SHP77 (cell line): ENCODE data around the gene OTOP3.
"Not testable (repeated sequence)": the region's sequence is repeated elsewhere in the genome, so short reads cannot be mapped to it uniquely, and the experiment has no call there.

Experiments used
- DNase-seq, 2 experiments: peaks; one replicate each; lab custom pipeline; 2025; lab: John Stamatoyannopoulos, UW

Gene OTOP3

DNA sequence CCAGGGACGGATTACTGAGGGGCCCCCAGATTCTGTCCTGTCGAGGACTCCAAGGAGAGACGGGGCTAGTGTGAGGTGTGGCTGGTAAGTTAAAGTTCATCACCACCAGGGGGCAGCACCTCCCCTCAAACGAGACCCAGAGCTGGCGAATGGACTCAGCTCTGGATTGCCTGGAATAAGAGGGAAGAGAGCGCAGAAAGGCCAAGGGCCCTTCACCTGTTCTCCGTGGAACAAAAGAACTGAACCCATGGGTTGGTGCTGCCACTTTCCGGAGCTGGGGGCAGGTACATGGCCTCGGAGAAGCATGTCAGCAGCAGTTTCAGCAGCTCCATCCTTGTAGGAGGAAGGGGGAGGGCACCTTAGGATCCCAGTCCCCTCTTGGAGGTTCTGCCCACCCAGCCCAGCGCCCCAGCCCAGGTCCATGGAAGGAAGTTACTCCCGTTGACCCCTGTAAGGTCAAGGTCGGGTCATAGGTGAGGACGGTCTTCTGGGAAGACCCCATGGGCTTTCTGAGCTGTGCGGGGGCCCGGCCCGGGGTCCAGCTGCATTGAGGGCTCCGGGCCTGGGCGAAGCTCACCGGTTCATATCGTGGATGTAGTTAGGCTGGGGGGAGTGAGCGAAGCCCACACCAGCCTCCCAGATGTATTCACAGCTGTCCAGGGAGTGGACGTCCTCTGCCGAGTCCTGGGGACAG lies 26.1 kb downstream of the OTOP3 start:
- DNase-seq = peak; percentile 87 to 89

DNA sequence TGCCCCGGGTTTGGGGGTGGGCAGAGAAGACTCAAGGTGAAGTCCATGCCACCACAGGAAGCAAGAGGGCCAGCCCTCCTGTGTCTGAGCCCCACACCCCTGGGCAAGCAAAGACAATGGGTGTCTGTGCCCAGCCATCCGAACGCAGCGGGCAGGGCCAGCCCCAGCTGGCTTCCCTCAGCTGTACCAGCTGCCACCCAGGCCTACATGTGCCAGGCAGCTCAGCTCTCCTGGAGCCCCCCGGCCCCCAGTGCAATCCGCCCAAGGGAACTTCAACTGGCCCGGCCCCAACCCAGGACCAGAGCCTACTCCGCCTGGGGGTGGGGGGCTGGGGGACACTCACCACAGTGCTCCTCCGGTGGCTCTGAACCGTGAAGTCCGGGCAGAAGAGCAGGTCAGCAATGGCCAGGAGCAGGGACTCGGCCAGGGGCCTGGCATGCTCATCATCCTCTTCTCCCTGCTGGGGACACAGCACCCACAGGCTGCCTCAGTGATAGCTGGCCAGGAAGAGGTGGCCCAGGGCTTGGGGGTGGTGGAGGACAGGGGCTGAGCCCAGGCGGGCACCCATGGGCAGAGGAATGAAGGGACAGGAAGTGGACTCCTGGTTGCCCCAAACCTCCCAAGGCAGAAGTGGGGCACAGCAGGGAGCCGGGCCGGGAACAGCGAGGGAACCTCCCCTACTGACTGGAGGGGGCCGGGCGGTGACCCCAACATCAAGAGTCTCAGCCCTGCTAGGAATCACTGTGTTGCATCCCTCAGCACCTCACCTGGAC lies 27.1 kb downstream of the OTOP3 start:
- DNase-seq = no peak

DNA sequence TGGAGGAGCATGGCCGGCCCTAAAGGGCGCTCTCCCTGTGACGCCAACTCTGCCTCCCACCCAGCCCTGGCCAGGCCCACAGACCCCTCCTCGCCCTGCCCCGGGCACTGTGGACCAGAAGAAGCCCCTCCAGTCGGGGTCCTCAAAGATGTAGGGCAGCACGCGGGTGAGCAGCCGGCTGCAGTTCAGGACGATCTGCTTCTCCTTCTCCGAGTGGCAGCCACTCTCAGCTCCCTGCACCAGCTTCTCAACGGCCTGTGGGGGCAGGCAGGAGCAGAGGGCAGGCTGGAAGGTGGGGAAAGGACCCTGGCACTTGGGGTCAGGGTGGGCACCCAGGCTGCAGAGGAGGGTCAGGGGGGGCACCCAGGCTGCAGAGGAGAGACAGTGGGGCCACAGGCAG lies 28.0 kb downstream of the OTOP3 start:
- DNase-seq = no peak

DNA sequence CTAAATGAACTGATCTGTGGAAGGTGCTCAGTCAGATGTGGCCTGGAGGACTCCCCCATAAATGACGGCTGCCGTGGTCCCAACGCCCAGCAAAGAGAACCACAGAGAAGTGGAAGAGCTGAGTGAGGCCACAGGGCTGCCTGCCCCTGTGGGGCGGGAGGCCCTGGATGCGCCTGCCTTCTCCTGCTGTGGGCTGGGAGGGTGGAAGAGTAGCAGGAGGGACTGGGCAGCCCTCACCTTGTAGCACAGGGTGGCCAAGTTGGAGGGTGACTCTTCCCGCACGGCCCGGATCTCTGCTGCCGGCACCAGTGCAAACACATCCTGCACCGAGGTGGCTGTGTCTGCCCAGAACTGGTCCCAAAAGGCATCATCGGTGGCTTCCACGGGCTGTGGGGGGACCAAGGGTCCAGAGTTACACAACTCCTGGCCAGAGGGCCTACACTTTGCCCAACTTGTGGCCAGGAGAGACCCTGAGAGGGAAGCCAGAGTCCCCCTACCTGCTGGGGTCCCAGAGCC lies 28.6 kb downstream of the OTOP3 start:
- no peak for DNase-seq

DNA sequence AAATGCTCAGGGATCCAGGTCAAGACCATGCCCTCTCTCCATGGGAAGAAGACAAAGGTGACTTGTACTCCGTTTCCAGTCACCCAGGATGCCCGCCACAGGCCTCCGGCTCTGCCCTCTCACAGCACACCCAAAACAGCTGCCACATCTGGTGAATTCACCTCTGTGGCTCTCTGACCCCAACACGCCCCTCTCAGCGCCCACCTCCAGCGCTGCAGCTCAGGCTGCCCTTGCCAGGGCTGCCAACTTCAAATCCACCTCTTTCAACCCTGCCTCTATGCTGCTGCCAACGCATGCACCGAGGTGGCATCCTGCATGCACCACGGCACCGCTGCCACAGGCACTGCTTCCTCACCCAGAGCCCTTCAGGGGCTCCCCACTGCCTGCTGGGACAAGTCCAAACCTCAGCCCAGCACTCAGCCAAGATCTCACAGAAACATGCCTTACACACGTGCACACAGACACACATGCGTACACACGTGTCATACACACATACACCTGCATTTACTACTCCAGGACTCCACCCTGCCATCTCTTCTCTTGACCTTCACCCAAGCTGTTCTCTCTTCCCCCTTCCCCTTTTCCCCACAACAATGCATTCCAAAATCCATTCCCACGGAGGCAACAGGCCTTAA lies 29.4 kb downstream of the OTOP3 start:
- DNase-seq = no peak

DNA sequence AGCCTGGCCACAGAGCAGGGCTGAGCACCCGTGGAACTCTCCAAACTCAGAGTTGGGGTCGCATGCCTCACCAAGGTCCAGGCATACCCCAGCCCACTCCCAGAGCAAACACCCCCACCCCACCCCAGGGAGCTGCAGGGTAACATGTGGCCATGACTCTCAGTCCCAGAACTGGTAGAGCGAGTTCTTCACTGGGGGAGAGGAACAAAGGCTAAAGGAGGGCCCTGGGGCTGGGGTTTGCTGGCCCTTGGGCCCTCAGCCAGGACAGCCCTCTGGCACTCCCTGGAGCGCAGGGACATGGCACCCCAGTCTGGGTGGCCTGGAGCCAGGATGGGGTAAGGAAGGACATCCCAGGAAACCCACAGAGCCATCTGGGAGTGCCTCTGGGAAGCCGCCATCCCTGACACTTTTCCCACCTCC lies 32.7 kb downstream of the OTOP3 start:
- DNase-seq = no peak

DNA sequence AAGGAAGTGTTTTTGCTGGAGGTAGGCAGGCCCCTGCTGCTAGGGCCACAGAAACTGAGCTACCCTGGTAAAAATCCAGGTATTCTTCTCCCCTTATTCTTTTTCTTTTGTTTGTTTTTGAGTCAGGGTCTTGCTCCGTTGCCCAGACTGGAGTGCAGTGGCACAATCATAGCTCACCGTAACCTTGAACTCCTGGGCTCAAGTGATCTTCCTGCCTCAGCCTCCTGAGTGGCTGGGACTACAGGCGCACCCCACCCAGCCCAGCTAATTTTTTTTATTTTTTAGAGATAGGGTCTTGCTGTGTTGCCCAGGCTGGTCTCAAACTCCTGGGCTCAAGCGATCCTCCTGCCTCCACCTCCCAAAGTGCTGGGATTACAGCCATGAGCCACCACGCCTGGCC lies 33.8 kb downstream of the OTOP3 start:
- not testable (repeated sequence) for DNase-seq

DNA sequence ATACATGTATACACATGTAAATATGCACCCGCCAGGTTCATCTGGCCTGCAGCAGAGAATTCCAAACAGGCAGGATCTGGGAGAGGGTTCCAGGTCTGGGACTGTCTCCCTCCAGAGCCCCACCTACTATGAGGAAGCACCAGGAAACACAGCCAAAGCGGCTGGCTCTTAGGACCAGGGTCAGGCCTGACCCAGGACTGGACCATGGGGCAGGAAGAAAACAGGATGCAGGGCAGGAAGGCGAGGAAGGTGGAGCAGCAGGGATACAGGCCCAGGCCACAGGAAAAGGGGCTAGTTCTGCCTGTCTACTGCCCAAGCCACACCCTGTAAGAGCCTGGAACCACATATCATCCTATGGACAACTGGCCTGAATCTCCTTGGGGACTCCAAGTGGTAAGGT lies 34.7 kb downstream of the OTOP3 start:
- DNase-seq = no peak

DNA sequence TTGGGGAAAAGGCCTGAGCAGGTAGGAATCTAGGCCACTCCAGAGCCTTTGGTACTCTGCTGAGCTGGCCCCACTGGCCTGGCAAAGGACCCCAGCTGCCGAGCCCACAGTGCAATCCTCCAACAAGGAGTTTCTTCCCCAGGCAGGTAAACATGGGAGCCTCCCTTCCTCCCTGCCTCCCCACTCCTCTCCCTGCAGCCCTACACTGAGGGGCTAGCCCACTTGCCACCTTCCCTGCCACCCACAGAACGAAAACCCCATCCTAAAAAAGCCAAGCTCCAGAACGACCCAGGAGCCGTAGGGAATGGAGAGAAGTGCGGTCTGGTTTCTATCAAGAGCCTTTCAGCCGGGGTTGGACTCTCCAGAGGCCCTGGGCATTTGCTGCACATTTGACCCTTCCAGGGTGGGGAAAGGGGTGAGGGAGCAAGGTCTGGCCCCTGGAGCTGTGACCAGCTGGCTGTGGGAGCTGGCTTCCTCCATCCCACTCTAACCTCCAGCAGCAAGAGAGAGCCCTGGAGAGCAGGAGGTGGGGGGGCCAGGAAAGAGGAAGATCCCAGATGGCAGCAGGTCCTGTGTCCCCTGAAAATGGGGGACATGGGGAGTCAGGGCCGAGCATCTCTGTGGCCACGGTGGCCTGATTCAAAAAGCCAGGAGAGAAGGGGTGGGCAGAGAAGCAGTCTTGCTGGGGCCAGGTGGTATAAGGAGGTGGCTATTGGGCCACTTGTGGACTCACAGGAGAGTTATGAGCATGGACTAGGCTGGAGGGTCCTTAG lies 35.6 kb downstream of the OTOP3 start:
- DNase-seq = no peak

DNA sequence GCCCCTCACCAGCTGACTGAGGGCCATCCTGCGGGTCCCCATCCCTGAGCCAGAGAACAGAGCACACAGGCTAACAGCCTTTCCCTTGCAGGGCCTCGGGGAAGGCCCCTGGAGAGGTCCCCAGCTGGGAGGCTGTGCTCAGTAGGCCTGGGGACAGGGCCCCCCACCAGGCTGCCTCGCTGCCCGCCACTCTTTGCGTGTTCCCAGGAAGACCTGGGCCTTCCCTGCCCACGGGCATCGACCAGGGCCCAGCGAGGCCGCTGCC lies 36.1 kb downstream of the OTOP3 start:
- no peak for DNase-seq

DNA sequence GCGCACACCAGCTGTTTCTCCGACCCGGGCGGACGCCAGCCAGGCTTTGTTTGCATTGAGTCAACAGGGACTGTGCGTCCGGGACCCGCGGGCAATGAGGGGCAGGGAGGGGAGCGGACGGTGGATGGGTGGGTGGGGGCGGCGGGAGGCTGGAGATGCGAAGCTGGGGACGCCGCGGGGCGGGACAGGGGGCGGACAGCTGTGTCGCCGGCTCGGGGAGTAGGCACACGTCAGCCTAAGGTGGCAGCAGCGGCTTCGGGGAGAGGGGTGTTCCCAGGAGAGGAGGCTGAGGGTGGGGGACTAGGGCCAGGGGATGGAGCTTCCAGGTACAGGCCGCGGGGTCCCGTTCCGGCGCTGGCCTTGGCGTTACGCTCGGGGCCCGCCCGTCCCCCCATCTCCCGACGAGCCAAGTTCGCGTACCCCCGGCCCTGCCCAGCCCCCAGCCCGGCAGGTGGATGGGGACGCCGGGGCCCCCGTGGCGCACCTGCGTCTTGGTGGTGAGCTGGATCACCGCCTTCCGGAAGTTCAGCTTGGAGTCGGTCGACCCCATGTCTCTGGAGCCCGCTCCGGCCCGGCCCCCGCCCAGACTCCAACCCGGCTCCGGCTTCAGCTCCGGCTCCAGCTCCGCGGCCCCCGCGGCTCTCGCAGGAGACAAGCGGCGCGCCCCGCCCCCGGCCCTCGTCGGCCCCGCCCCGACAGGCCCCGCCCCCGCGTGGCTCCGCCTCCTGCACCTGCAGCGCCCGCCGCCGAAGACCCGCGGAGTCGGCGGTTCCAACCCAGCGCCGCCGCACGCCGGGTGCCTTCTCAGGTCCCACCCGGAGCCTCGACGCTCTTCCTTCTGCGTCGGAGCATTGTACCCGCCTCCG lies 36.6 kb downstream of the OTOP3 start, which contains the start of gene HID1:
HID1 (minus strand) TSS at position 653 of the 866 bp plus-strand sequence; CDS start at position 550, 103 bp downstream.
- peak; percentile 79 to 91 for DNase-seq

DNA sequence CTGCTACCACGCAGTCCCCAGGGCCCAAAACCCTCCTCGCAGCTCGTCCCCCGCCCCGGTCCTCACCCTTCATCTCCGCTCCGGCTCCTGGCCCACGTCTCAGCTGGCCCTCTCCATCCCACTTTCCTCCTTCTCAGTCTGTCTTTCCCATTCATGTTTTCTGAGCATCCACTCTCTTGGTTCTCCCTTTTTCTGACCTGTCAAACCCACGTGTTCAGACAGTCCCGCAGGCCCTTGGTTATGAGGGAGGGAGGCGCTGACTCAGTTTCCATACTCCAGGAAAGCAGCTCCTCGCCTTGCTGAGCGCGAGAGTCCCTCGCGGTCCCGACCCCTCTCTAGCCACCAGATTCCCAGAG lies 37.3 kb downstream of the OTOP3 start:
- no peak for DNase-seq

DNA sequence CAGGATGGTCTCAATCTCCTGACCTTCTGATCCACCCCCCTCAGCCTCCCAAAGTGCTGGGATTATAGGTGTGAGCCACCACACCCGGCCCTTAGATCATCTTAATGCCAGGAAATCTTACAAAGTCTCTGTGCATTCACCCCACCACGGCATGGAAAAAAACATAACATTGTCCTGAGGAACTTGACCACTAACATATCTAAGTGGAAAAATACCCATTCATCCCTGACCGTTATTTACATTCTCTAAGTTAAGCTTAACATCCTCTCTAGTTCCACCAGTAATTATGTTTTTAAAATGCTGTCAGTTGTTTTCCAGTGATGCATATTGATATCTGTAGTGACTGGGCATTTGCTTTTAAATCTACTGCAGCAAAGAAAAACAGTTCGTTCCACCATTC lies 40.2 kb downstream of the OTOP3 start:
- DNase-seq = no peak

DNA sequence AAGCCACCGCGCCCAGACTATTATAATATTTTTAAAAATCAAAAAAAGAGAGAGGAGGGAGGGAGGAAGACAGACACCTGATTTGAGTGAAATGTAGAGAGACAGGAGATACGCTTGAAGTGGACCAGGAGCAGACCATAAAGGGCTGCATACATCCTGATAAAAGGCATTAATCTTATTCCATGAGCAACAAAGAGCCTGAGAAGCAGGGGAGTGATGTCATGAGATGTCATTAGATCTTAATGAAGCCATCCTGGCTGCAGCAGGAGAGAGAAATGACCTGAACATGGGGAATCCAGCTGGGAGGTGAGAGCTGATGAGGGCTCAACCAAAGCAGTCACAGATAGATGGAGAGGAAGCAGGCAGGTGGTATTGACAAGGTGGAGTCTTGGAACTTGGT lies 42.1 kb downstream of the OTOP3 start:
- no peak for DNase-seq

DNA sequence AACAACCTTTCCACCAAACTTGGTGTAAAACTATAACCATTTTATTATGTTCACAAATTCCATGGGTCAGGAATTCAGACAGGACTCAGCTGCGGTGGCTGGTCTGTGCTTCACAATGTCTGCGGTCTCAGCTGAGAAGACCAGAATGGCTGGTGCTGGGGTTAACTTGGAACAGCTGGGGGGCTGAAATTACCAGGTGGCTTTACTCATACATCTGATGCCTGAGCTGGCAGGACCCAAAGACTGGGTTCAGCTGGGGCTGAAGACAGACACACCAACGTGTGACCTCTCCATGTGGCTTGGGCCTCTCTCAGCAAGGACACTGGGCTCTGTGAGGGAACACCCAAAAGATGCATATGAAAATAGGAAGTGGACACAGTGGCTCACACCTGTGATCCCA lies 42.5 kb downstream of the OTOP3 start:
- no peak for DNase-seq

DNA sequence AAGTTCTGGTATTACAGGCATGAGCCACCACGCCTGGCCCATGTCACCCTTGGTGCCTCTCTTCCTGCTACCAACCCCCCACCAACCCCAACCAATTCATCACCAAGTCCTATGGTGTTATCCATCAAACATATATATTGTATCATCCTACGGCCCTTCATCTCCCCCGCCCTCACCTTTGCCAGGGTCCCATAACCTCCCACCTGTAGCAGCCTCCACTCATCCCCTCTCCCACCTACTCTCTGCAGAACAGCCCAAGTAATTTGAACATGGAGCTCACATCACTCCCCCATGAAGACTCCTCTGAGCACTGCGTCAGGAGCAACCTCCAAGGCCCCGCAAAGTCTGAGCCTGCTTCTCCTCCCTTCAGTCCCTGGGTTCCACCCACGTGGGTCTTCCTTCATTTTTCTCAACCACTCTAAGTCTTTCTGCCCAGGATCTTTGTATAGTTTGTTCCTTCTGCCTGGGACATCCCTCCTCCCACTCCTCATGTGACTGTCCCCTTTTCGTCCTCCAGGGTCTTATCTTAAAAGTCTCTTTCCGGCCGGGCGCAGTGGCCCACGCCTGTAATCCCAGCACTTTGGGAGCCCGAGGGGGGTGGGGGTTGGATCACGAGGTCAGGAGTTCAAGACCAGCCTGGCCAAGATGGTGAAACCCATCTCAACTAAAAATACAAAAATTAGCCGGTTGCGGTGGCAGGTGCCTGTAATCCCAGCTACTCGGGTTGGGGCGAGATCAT lies 43.9 kb downstream of the OTOP3 start:
- no peak for DNase-seq

DNA sequence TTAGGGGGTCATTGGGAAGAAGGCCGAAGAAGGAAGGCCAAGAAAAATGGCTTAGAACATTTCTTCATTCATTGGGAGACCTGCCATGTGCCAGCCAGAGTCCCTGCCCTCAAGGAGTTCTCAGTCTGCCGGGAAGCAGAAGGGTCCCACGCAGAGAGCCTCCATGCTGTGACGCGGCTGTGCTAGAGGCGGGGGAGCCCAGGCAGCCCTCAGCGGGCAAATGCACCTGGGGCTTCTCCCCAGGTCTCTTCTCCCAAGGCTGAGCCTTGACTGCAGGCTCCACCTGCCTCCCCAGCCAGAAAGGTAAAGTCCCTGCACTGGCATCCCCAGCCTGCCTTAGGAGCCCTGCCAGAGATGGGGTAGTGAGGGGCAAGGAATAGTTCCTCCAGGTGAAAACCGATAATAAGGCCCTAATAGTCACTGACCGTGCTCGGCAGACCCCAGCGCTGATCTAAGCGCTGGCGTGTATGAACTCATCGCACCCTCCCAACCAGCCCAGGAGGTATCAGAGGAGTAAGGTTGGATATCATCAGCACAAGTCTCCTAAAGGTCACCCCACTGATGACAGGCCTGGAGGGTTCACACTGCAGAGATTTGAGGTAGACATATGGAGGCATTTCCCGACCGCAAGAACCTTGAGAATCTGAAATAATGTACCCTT lies 45.8 kb downstream of the OTOP3 start:
- DNase-seq = no peak

DNA sequence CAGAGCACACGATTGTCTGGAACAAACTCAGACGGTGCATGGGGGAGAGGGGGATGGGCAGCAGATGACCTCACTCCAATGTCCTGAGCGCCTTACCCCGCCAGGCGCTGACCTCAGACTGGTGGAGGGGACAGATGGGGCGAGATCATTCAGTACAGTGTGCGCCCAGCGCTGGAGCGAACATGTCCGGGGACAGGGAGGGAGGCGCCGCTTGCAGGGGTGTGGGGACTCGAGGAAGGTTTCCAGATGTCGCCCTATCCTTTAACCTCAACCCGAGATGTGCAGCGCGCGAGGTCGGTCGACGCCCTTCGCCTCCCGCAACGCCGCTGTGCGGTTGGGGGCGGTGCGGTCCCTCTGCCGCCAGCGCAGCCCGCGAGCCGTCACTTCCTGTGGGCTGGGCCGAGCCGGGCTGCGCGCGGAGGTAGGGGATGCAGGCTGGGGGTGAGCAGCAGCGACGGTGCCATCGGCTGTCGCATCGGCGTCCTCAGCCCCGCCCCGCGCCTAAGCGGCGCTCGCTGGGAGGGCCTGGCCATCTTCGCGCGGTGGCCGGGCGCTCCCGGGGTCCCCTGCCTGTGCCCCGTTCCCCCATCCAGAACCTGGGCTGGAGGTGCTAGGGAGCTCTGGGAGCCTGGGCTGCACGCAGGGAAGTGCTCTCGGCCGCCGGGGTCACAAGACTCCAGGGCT lies 46.4 kb downstream of the OTOP3 start:
- DNase-seq = peak; percentile 90 to 92

DNA sequence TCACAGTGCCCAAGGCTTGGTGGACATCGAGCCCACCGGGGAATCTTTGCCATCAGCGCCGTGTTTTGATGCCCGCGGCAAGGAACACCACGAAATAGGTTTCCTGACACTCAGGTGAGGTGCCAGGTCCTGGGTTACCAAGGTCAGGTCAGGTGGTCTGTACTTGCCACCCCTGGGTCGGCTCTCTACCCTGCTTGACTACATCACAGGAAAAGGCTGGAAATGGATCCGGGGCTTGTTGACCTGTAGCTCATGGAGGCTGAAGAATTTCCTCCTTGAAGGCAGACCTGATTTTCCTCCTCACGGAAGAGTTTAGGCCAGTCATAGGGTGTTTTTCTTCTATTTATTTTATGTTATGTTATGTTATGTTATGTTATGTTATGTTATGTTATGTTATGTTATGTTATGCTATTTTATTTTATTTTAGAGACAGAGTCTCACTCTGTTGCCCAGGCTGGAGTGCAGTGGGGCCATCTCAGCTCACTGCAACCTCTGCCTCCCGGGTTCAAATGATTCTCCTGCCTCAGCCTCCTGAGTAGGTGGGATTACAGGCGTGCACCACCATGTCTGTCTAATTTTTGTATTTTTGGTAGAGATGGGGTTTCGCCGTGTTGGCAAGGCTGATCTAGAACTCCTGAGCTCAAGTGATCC lies 47.1 kb downstream of the OTOP3 start:
- peak; percentile 49 to 58 for DNase-seq
